MCF 10A (cell line): ENCODE data around the gene LRP8. TPM values are rescaled to one million over a fixed set of nuclear protein-coding genes. Genes with fewer than 3 reads are reported as not detected.

ENCODE experiments used
- BruUV-seq: library from RNA; stranded (reverse); fragments of 400-500 nt; replicated peaks from 2 replicates; lab custom pipeline; 2021; lab: Mats Ljungman, UMichigan
- CTCF ChIA-PET: fragments of 300-600 bp; sonication (Branson Sonifier 250); formaldehyde crosslinking; extraction: SDS; loops from one replicate; lab custom pipeline; 2021; ENCODE audit warnings: antibody characterized with exemption, inconsistent platforms; lab: Yijun Ruan, JAX
- POLR2A ChIA-PET: fragments of 300-600, 350-650 bp; sonication (Branson Sonifier 250); formaldehyde crosslinking; extraction: SDS; loops from one replicate; lab custom pipeline; 2020; ENCODE audit warnings: antibody characterized with exemption, inconsistent platforms; lab: Yijun Ruan, JAX
- DNase-seq: peaks from one replicate; pipeline ENCODE4 v3.0.0-alpha.2; 2018; ENCODE audit not compliant: unreplicated experiment
- H3K27ac Mint-ChIP-seq: one replicate; pipeline ENCODE4 v1.8.0; 2022; ENCODE audit warnings: mild to moderate bottlenecking, low read depth, mixed read lengths; ENCODE audit not compliant: unreplicated experiment
- H3K27me3 Mint-ChIP-seq: one replicate; pipeline ENCODE4 v1.8.0; 2022; ENCODE audit warnings: mixed read lengths; ENCODE audit not compliant: insufficient read depth, unreplicated experiment
- H3K36me3 Mint-ChIP-seq: one replicate; pipeline ENCODE4 v1.8.0; 2022; ENCODE audit warnings: mild to moderate bottlenecking, moderate library complexity, mixed read lengths; ENCODE audit not compliant: insufficient read depth, unreplicated experiment
- H3K4me1 Mint-ChIP-seq: one replicate; pipeline ENCODE4 v1.8.0; 2022; ENCODE audit warnings: mixed read lengths; ENCODE audit not compliant: insufficient read depth, unreplicated experiment
- H3K4me3 Mint-ChIP-seq: one replicate; pipeline ENCODE4 v1.8.0; 2022; ENCODE audit warnings: mild to moderate bottlenecking, moderate library complexity, mixed read lengths; ENCODE audit not compliant: unreplicated experiment
- H3K9me3 Mint-ChIP-seq: one replicate; pipeline ENCODE4 v1.8.0; 2022; ENCODE audit warnings: mixed read lengths; ENCODE audit not compliant: unreplicated experiment
- intact Hi-C: fragments of 100-400 bp; cut with micrococcal nuclease; formaldehyde crosslinking; loops from 2 replicates; pipeline ENCODE4 v1.14.1; 2022
- total RNA-seq: library from RNA; stranded (reverse); gene quantifications from 2 replicates; pipeline ENCODE4 v1.2.3, GENCODE V29; 2022
- TF ChIP-seq, protein P1 (sequence below): fragments of 200-600 bp; IDR thresholded peaks from one replicate; pipeline ENCODE4 v1.8.0; 2022; ENCODE audit warnings: antibody characterized with exemption, mild to moderate bottlenecking; ENCODE audit not compliant: unreplicated experiment

The LRP8 gene
- total RNA-seq, 1 experiment from 2014 or later, result 21.8 TPM

DNA sequence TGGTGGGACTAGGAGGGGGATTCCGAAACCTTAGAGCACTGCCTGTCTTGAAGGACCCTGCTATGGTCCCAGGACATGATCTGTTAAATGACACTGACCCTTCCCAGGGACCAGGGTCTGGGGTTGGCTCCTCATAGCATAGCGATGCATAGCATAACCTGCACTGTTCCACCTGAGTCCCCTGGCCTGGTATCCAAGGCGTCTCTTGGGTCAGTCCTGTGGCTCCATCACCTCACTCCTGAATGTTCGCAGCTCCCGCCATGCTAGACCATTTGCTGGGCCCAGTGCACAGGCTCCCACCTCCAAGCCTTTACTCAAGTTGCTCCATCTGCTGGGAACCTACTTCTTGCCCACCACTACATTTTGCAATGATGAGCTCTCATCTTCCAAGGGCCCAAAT, 50.5 kb downstream of the LRP8 start:
- BruUV-seq, result no TSS peak
- POLR2A ChIA-PET, result interaction anchor here (1.6 kb wide), 1 partner anchor 116 kb away, joined by 10 read pairs; no protein-coding TSS in a partner anchor
- Mint-ChIP-seq H3K27ac (no peak overlapping the region), H3K36me3 (no peaks in the 10 kb centered on the region), H3K27me3 (no peaks in the 10 kb centered on the region), H3K9me3 (no peaks in the 10 kb centered on the region), H3K4me3 (no peak overlapping the region), H3K4me1 (peaks cover 15% of the 10 kb centered on the region)
- CTCF ChIA-PET, result interaction anchor here (0.6 to 4.7 kb wide), 25 partner anchors 11 to 1202 kb away, joined by 3 to 227 read pairs (median 4); no protein-coding TSS in a partner anchor
- intact Hi-C loops, result loop anchor here (10.0 kb wide), 1 partner anchor 477 kb away; no protein-coding TSS in a partner anchor
- TF ChIP-seq, protein P1, sequence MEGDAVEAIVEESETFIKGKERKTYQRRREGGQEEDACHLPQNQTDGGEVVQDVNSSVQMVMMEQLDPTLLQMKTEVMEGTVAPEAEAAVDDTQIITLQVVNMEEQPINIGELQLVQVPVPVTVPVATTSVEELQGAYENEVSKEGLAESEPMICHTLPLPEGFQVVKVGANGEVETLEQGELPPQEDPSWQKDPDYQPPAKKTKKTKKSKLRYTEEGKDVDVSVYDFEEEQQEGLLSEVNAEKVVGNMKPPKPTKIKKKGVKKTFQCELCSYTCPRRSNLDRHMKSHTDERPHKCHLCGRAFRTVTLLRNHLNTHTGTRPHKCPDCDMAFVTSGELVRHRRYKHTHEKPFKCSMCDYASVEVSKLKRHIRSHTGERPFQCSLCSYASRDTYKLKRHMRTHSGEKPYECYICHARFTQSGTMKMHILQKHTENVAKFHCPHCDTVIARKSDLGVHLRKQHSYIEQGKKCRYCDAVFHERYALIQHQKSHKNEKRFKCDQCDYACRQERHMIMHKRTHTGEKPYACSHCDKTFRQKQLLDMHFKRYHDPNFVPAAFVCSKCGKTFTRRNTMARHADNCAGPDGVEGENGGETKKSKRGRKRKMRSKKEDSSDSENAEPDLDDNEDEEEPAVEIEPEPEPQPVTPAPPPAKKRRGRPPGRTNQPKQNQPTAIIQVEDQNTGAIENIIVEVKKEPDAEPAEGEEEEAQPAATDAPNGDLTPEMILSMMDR, result no peak
- DNase-seq, result no peak

DNA sequence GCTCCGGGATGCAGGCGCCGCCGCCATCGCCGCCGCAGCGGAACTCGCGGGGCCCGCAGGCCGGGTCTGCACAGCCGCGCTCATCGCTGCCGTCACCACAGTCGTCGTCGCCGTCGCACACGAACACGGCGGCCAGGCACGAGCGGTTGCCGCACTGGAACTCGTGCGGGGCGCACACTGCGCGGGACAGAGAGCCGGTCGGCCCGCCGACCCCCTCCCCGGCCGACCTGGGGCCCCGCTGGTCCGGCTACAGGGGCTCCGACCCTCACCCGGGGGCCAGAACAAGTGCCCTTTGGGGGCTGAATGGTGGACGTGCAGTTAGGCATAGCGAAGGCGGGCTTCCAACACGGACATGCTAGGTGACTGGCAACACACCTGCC, 51.0 kb downstream of the LRP8 start:
- Mint-ChIP-seq H3K4me3 (no peak overlapping the region), H3K27me3 (no peaks in the 10 kb centered on the region), H3K9me3 (no peaks in the 10 kb centered on the region), H3K36me3 (no peaks in the 10 kb centered on the region), H3K4me1 (peaks cover 15% of the 10 kb centered on the region), H3K27ac (no peak overlapping the region)
- no TSS peak for BruUV-seq
- CTCF ChIA-PET, result interaction anchor here (0.6 to 4.7 kb wide), 16 partner anchors 17 to 1203 kb away, joined by 3 to 227 read pairs (median 4); no protein-coding TSS in a partner anchor
- POLR2A ChIA-PET, result no interaction called here
- TF ChIP-seq, protein P1, result no peak
- DNase-seq, result no peak
- intact Hi-C loops, result loop anchor here (10.0 kb wide), 1 partner anchor 478 kb away; no protein-coding TSS in a partner anchor

GRCh38 chr1:53276153-53276901, 51.5 kb downstream of the LRP8 start:
- Mint-ChIP-seq H3K4me3 (no peak overlapping the region), H3K9me3 (no peaks in the 10 kb centered on the region), H3K4me1 (peaks cover 15% of the 10 kb centered on the region), H3K27me3 (no peaks in the 10 kb centered on the region), H3K27ac (peak overlapping the region; percentile 79), H3K36me3 (no peaks in the 10 kb centered on the region)
- intact Hi-C loops, result loop anchor here (10.0 kb wide), 1 partner anchor 478 kb away; no protein-coding TSS in a partner anchor
- TF ChIP-seq, protein P1, result no peak
- no peak for DNase-seq
- ChIA-PET CTCF (interaction anchor here (0.9 to 2.2 kb wide), 5 partner anchors 9 to 584 kb away, joined by 3 to 11 read pairs (median 3); no protein-coding TSS in a partner anchor), POLR2A (no interaction called here)
- BruUV-seq, result no TSS peak

GRCh38 chr1:53275566-53275965, 52.3 kb downstream of the LRP8 start:
- intact Hi-C loops, result loop anchor here (10.0 kb wide), 1 partner anchor 479 kb away; no protein-coding TSS in a partner anchor
- ChIA-PET POLR2A (no interaction called here), CTCF (interaction anchor here (0.7 to 2.2 kb wide), 8 partner anchors 8 to 198 kb away, joined by 3 to 11 read pairs (median 4); no protein-coding TSS in a partner anchor)
- H3K4me3 Mint-ChIP-seq, result no peak overlapping the region
- H3K27ac Mint-ChIP-seq, result peak overlapping the region; percentile 79
- H3K27me3 Mint-ChIP-seq, result no peaks in the 10 kb centered on the region
- H3K9me3 Mint-ChIP-seq, result no peaks in the 10 kb centered on the region
- no TSS peak for BruUV-seq
- TF ChIP-seq, protein P1, result no peak
- H3K36me3 Mint-ChIP-seq, result no peaks in the 10 kb centered on the region
- H3K4me1 Mint-ChIP-seq, result peaks cover 15% of the 10 kb centered on the region
- DNase-seq, result no peak
